Esophagus squamous epithelium (tissue), 4 donors: Measurements from ENCODE around the gene SERPINA1.

Source experiments
- POLR2A ChIP-seq, 4 donors: fragments of 450-650 bp; IDR thresholded peaks; one replicate each; pipeline ENCODE4 v1.6.1; 2017; ENCODE audit warnings: antibody characterized with exemption in 4 of 4, mild to moderate bottlenecking in 4 of 4, moderate library complexity in 3 of 4
- TF ChIP-seq, protein P1 (sequence below), 6 experiments: fragments of 450-650 bp in 4 of 6; fragments of 200-600 bp in 2 of 6; sonication (generic) in 2 of 6; IDR thresholded peaks; one replicate each; pipeline ENCODE4 v1.5.1; 2016 to 2019; ENCODE audit warnings: antibody characterized with exemption in 6 of 6, mild to moderate bottlenecking in 4 of 6, moderate library complexity in 4 of 6

DNA sequence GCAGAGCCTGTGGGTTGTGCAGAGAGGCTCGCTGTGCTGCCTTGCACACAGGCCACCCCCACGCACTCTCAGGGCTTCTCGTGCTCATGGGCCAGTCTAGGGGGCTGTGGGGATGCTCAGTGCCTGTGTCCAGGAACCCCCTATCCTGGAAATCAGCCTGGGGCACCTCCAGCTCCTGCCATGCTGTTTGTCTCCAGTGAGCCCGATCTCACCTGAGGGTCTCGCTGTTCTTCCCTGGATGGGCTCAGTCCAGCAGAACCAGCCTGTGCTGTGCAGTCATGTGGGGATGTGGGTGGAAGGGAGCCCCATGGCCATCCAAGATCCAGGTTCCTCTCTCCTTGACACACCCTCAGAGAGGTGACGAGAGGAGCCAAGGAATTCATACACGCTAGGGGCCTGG is 26.7 kb downstream of the SERPINA1 start:
- TF ChIP-seq, protein P1, sequence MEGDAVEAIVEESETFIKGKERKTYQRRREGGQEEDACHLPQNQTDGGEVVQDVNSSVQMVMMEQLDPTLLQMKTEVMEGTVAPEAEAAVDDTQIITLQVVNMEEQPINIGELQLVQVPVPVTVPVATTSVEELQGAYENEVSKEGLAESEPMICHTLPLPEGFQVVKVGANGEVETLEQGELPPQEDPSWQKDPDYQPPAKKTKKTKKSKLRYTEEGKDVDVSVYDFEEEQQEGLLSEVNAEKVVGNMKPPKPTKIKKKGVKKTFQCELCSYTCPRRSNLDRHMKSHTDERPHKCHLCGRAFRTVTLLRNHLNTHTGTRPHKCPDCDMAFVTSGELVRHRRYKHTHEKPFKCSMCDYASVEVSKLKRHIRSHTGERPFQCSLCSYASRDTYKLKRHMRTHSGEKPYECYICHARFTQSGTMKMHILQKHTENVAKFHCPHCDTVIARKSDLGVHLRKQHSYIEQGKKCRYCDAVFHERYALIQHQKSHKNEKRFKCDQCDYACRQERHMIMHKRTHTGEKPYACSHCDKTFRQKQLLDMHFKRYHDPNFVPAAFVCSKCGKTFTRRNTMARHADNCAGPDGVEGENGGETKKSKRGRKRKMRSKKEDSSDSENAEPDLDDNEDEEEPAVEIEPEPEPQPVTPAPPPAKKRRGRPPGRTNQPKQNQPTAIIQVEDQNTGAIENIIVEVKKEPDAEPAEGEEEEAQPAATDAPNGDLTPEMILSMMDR (IDR thresholded peaks at IDR 0.05), result no peak
- TF ChIP-seq POLR2A (IDR thresholded peaks at IDR 0.05), result no peak
